HG03025 (cell line): Measurements from ENCODE around the gene COL26A1.

Source experiments
- ATAC-seq: cut with Tn5 transposase; IDR thresholded peaks from one replicate; pipeline ENCODE4 v1.9.1; 2021; ENCODE audit warnings: mild to moderate bottlenecking, moderate library complexity; ENCODE audit not compliant: unreplicated experiment, low FRiP score

The COL26A1 gene

GRCh38 chr7:101562531-101563197, 200.0 kb downstream of the COL26A1 start:
- no peak for ATAC-seq

GRCh38 chr7:101563198-101563901, 200.7 kb downstream of the COL26A1 start:
- no peak for ATAC-seq

GRCh38 chr7:101563943-101564777, 201.5 kb downstream of the COL26A1 start:
- ATAC-seq: no peak

DNA sequence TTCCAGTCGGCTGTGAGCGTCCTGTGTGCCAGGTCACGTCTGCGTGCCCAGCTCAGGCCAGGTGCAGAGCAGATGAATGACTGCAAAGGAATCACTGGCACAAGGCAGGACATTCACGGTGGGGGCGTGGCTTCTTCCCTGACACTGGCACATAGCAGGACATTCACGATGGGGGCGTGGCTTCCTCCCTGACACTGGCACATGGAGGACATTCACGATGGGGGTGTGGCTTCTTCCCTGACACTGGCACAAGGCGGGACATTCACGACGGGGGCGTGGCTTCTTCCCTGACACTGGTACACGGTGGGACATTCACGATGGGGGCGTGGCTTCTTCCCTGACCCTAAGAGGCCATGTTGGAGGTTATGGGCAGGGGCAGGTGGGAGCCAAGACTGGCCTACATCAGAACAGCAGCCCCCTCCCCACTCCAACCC, 202.1 kb downstream of the COL26A1 start:
- ATAC-seq: no peak

GRCh38 chr7:101565601-101566209, 203.0 kb downstream of the COL26A1 start:
- ATAC-seq: no peak

GRCh38 chr7:101567230-101567629, 204.6 kb downstream of the COL26A1 start:
- no peak for ATAC-seq

- no peak for ATAC-seq
Observed at GRCh38 chr7:101572156-101572555, 209.5 kb downstream of the COL26A1 start.

DNA sequence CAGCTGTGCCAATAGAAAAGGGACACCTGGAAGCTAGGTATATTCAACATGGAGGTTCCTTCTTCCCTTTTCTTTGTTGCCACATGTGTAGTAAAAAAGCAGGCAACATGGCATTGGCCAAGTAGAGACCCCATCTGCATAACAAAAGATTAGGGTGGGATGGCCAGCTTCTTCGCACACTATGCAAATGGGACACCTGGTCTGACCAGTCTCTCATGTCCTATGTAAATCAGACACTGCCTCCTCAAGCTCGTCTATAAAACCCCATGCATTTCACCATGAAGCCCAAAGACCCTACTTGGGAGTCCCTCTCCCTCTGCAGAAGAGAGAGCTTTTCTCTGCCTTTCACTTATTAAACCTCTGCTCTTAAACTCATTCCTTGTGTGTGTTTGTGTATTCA, 212.5 kb downstream of the COL26A1 start:
- ATAC-seq: no peak

GRCh38 chr7:101575721-101576120, 213.0 kb downstream of the COL26A1 start:
- ATAC-seq: no peak

GRCh38 chr7:101576998-101577397, 214.3 kb downstream of the COL26A1 start:
- ATAC-seq: no peak

GRCh38 chr7:101578552-101578951, 215.9 kb downstream of the COL26A1 start:
- no peak for ATAC-seq

- no peak for ATAC-seq
Observed at GRCh38 chr7:101580596-101580995, 217.9 kb downstream of the COL26A1 start.

DNA sequence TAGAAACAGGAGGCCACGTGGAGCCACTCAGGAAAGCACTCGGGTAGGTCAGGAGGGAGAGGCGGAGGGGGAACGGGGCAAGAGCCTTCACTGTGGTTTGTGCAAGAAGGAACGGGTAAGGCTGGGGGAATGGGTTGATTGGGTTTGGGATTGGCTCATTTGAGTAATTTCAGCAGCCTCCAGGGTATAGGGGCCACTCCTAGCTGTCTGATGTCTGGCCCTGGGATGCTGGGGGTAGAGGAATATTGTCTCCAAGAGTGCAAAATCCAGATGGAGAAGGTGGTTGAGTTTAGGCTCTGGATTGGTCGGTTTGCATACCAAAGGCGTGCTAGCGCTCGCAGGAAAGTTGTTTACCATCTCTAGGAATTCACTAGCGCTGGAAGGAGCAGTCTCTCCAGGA, 219.2 kb downstream of the COL26A1 start:
- ATAC-seq: no peak

GRCh38 chr7:101582971-101583370, 220.3 kb downstream of the COL26A1 start:
- ATAC-seq: no peak

GRCh38 chr7:101586078-101586905, 223.6 kb downstream of the COL26A1 start:
- no peak for ATAC-seq

- ATAC-seq: no peak
Observed at GRCh38 chr7:101586906-101587677, 224.4 kb downstream of the COL26A1 start.

DNA sequence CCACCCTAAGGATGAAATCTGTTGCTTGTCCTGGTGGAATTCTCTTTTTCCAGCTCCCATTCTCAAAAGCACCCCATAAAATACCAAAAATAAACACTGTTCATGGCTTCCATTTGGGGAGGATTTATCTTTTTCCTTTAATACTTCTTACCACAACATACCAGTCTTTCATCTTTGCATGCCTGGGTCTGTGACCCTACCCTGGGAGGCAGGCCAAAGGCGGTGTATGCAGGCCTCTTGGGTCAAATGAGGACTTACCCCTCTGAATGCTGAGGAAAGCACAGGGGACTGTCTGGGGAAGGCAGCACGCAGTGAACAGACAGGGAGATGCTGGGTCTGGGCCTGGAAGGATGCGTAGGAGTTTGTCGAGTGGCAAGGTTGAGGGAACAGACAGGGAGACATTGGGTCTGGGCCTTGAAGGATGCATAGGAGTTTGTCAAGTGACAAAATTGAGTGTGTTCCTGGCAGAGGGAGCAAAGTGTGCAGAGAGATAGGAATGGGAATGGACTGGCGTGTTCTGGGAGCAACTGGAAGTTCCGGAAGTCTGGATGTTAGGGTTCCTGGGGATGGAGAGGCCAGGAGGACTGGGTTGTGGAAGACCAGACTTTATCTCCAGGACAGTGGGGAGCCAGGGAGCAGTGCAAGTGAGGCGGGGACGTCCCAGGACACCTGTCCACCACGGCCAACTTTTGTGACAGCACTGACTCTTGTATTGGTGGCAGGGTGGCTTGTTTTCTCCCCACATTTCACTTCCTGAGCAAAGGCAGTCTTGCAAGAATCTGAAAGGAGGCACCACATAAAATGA, 225.7 kb downstream of the COL26A1 start:
- ATAC-seq: no peak

DNA sequence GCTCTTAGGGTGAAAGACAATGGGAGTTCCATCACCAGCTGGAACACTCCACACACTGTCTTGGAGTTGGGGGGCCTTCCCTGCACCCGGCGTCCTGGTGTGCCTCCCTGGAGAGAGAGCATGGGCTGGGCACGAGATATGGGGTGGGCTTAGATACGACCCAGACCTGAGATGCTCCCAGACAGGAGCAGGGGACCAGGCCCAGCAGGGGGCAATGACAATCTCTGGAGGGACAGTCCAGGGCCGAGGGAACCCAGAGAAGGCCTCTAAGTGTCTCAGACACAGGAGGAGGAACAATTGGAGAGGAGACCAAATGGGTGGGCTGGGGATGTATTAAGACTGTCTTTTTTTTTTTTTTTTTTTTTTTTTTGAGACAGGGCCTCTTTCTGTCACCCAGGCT, 226.4 kb downstream of the COL26A1 start:
- no peak for ATAC-seq
